Measurements from ENCODE around the gene RSRC2.

GRCh38 chr12:122538496-122538895 is 11.8 kb upstream of the RSRC2 start:
- TF ChIP-seq TAF1 (IDR thresholded peaks at IDR 0.05; ENCODE audit: low read depth): no peak
- TF ChIP-seq CTCF (IDR thresholded peaks at IDR 0.05; ENCODE audit: poor library complexity, severe bottlenecking): no peak
- no peak for TF ChIP-seq REST (IDR thresholded peaks at IDR 0.05; ENCODE audit: borderline replicate concordance)
